ENCODE results near the gene SEMG2.

The SEMG2 gene, protein sequence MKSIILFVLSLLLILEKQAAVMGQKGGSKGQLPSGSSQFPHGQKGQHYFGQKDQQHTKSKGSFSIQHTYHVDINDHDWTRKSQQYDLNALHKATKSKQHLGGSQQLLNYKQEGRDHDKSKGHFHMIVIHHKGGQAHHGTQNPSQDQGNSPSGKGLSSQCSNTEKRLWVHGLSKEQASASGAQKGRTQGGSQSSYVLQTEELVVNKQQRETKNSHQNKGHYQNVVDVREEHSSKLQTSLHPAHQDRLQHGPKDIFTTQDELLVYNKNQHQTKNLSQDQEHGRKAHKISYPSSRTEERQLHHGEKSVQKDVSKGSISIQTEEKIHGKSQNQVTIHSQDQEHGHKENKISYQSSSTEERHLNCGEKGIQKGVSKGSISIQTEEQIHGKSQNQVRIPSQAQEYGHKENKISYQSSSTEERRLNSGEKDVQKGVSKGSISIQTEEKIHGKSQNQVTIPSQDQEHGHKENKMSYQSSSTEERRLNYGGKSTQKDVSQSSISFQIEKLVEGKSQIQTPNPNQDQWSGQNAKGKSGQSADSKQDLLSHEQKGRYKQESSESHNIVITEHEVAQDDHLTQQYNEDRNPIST

DNA sequence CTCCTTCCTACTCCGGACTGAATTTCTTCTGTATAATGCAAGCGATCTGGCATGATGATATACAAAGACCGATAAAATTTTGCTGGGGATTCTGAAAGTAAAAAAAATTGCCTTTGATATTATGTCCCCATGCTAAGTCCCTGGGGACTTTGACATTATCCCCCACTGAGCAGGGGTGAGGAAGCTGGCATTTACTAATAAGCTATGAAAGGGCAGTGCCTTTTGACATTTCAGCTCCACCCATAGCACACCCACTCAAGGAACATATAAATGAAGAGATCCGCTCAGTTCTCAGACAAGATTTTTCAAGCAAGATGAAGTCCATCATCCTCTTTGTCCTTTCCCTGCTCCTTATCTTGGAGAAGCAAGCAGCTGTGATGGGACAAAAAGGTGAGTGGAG is at the start of gene SEMG2:
Gene SEMG2, plus strand, starts transcription at position 298 of the 400 bp plus-strand sequence. Its CDS starts 17 bp downstream, at position 315.
- Histone ChIP-seq H3K36me3 (ENCODE audit: insufficient read depth, low read length) (no peaks in the 10 kb centered on the region), H2AFZ (ENCODE audit: low read length, unreplicated experiment) (no peak within 1 kb of the TSS), H3K4me1 (ENCODE audit: control insufficient read depth, insufficient read depth, low read length, unreplicated experiment) (no peaks in the 10 kb centered on the region), H3K27me3 (ENCODE audit: insufficient read depth, low read length) (peaks cover 78% of the 10 kb centered on the region), H3K4me3 (ENCODE audit: low read depth, low read length) (no peak within 1 kb of the TSS), H3K79me2 (ENCODE audit: control insufficient read depth, insufficient read depth, low read length, unreplicated experiment) (no peaks in the 10 kb centered on the region), H3K27ac (ENCODE audit: low read depth, low read length) (no peak within 1 kb of the TSS)

DNA sequence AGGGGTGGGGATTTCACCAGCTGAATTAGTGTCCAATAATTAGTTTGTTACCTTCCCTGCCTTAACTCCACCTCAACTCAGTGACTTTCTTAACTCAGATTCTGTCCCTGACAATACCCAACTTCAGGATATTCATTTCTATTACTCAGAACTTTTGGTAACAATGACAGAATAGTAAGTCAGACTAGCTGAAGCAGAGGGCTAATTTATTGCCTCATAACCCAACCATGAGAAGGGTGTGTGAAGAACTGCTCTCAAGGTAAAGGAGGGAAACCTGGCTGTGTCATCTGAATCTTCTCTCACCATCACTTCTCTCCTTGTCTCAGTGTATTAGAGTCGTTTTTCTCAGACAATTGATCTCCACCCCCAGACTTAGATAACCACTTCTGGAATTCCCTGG is 47.7 kb upstream of the SEMG2 start:
- no peak overlapping the region for H3K4me3 ChIP-seq (ENCODE audit: low read depth, low read length)
- no peak overlapping the region for H3K27ac ChIP-seq (ENCODE audit: low read depth, low read length)
- H3K79me2 ChIP-seq (ENCODE audit: control insufficient read depth, insufficient read depth, low read length, unreplicated experiment): no peaks in the 10 kb centered on the region

DNA sequence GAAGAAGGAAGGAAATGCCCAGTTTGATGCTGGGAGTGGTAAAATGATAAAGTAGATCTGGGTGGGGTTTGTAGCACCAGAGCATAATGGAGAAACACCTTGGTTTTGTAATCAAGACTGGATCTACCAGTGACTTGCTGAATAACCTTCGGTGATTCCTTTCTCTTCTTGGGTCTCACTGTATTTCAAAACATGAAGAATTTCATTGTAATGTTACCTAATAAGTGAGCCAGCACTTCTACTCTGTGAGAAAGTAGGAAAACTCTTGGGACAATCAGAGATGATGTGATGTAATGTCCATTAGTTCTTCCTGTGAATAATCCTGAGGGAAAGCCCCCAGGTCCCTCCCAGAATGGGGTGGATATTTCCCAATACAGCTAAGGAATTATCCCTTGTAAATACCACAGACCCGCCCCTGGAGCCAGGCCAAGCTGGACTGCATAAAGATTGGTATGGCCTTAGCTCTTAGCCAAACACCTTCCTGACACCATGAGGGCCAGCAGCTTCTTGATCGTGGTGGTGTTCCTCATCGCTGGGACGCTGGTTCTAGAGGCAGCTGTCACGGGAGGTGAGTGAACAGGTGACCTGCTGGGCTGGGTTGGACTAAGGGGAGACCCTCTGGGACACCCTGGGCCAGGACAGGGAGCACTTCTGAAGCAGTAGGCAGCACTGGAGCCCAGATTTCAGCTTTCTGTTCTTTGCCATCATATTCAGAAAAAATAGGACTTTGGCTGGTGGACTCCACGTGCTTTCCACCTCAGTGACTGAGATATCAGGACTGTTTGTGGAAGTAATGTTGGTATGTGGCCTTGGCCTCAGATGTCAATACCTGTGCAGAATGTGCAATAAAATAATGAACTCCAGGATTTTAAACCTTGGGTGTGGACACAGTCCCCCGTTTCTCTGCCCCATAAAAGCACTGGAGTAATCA is 46.5 kb upstream of the SEMG2 start, which contains the start of gene PI3:
Gene PI3, plus strand, starts transcription at position 469 of the 931 bp plus-strand sequence. Its CDS starts 21 bp downstream, at position 490.
- H3K27ac ChIP-seq (ENCODE audit: low read depth, low read length): no peak within 1 kb of the TSS
- H3K4me3 ChIP-seq (ENCODE audit: low read depth, low read length): no peak within 1 kb of the TSS
- H3K36me3 ChIP-seq (ENCODE audit: insufficient read depth, low read length): no peaks in the 10 kb centered on the region
- no peak within 1 kb of the TSS for H2AFZ ChIP-seq (ENCODE audit: low read length, unreplicated experiment)
- no peaks in the 10 kb centered on the region for H3K79me2 ChIP-seq (ENCODE audit: control insufficient read depth, insufficient read depth, low read length, unreplicated experiment)
- H3K4me1 ChIP-seq (ENCODE audit: control insufficient read depth, insufficient read depth, low read length, unreplicated experiment): no peaks in the 10 kb centered on the region
- peaks cover 42% of the 10 kb centered on the region for H3K27me3 ChIP-seq (ENCODE audit: insufficient read depth, low read length)

More for the DNA sequence above, 47.7 kb upstream of the SEMG2 start:
- Histone ChIP-seq H2AFZ (ENCODE audit: low read length, unreplicated experiment) (no peak overlapping the region), H3K27me3 (ENCODE audit: insufficient read depth, low read length) (peaks cover 54% of the 10 kb centered on the region), H3K4me1 (ENCODE audit: control insufficient read depth, insufficient read depth, low read length, unreplicated experiment) (no peaks in the 10 kb centered on the region), H3K36me3 (ENCODE audit: insufficient read depth, low read length) (no peaks in the 10 kb centered on the region)

DNA sequence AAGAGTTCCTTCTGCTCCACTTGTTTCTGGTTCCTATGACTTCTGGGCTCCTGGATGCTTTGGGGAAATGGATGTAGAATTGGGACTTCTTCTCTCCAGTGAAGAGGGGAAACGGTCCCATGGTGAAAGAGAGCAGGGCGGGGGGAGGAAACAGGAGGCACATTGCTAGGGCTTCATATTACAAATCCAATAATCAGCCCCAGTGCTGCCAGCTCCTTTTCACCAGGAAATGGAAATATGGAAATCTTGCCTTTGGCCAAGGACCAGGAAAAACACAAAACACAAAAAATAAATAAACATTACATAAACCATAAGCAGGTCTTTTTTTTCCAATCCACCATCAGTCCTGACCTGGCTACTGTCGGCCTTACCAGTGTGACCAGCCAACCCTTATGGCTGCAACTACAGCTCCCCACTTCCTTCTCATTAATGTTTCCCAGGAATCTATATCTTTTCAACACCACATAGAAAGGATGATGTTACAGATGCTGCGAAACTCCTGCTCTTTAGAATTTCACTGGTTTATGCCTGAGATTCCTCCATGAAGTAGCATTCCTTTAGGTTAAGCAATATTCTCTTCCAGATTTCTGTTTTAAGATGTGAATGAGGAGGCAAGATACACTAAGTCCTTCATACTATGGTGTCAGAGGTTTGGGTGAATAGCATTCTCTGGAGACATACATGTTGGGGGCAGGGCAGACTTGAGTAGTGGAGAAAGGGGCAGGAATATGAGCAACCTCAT is 44.5 kb upstream of the SEMG2 start:
- H3K27me3 ChIP-seq (ENCODE audit: insufficient read depth, low read length): peaks cover 27% of the 10 kb centered on the region
- H3K79me2 ChIP-seq (ENCODE audit: control insufficient read depth, insufficient read depth, low read length, unreplicated experiment): no peaks in the 10 kb centered on the region
- H2AFZ ChIP-seq (ENCODE audit: low read length, unreplicated experiment): no peak overlapping the region
- H3K4me3 ChIP-seq (ENCODE audit: low read depth, low read length): no peak overlapping the region
- no peak overlapping the region for H3K27ac ChIP-seq (ENCODE audit: low read depth, low read length)
- H3K4me1 ChIP-seq (ENCODE audit: control insufficient read depth, insufficient read depth, low read length, unreplicated experiment): no peaks in the 10 kb centered on the region
- H3K36me3 ChIP-seq (ENCODE audit: insufficient read depth, low read length): no peaks in the 10 kb centered on the region

DNA sequence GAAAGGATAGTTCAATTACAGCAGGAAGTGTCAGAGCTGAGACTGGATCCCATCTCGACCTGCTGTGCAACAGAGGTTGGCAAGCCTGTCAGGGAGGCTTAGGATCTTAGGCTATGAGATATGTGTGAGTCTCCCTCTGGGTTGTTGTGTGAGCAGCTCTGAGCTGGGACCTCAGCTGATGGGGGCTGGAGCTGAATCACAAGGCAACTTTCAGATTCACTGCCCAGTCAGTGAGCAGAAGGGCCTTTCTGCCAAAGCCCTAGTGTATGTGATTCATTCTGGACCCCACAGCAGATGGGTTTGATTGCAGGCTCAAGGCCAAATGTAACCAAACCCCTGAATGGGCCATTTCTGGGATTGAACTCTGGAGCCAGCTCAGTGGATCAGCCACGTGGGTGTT is 42.0 kb upstream of the SEMG2 start:
- Histone ChIP-seq H3K27me3 (ENCODE audit: insufficient read depth, low read length) (peaks cover 10% of the 10 kb centered on the region), H3K4me1 (ENCODE audit: control insufficient read depth, insufficient read depth, low read length, unreplicated experiment) (no peaks in the 10 kb centered on the region), H3K79me2 (ENCODE audit: control insufficient read depth, insufficient read depth, low read length, unreplicated experiment) (no peaks in the 10 kb centered on the region), H2AFZ (ENCODE audit: low read length, unreplicated experiment) (no peak overlapping the region), H3K4me3 (ENCODE audit: low read depth, low read length) (no peak overlapping the region), H3K36me3 (ENCODE audit: insufficient read depth, low read length) (no peaks in the 10 kb centered on the region), H3K27ac (ENCODE audit: low read depth, low read length) (no peak overlapping the region)

DNA sequence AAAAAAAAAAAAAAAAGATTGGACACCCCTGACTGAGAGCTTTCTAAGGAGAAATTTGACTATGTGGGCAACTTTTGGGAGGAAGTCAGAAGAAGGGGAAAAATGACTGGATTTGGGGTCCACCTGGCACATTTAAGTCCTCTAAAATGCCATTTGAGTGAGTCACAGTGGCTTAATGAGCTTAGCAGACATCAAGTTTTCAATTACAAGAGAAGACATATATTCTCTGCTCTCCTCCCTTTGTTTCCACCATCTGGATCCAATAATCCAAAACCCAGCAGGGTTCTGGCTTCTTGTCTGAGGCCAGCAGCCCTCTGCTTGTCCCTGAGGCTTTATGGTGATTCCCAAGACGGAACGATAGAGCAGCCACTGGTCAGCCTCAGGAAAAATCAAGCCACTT is 39.5 kb upstream of the SEMG2 start:
- Histone ChIP-seq H3K27ac (ENCODE audit: low read depth, low read length) (no peak overlapping the region), H3K27me3 (ENCODE audit: insufficient read depth, low read length) (peaks cover 15% of the 10 kb centered on the region)

DNA sequence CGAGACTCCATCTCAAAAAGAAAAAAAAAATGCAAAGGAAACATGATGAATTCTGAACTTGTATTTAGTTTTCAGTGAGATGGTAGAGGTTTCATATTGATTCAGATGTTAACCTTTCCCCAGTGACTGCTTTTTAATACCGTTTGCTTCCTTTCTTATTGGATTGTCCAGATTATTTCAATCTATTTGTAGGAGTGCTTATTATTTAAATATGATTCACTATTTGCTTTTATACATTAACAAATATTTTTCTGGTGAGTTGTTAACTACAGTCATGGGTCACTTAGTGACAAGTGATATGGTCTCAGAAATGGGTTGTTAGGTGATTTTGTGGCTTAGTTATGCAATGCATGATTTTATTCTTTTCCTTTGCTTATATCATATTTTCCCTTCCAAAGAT is 38.1 kb upstream of the SEMG2 start:
- Histone ChIP-seq H3K79me2 (ENCODE audit: control insufficient read depth, insufficient read depth, low read length, unreplicated experiment) (no peaks in the 10 kb centered on the region), H3K27me3 (ENCODE audit: insufficient read depth, low read length) (peaks cover 19% of the 10 kb centered on the region), H3K36me3 (ENCODE audit: insufficient read depth, low read length) (no peaks in the 10 kb centered on the region), H3K4me1 (ENCODE audit: control insufficient read depth, insufficient read depth, low read length, unreplicated experiment) (no peaks in the 10 kb centered on the region), H3K4me3 (ENCODE audit: low read depth, low read length) (no peak overlapping the region), H2AFZ (ENCODE audit: low read length, unreplicated experiment) (no peak overlapping the region), H3K27ac (ENCODE audit: low read depth, low read length) (no peak overlapping the region)

More for the DNA sequence above, 39.5 kb upstream of the SEMG2 start:
- no peaks in the 10 kb centered on the region for H3K79me2 ChIP-seq (ENCODE audit: control insufficient read depth, insufficient read depth, low read length, unreplicated experiment)
- H3K4me3 ChIP-seq (ENCODE audit: low read depth, low read length): no peak overlapping the region
- no peak overlapping the region for H2AFZ ChIP-seq (ENCODE audit: low read length, unreplicated experiment)
- no peaks in the 10 kb centered on the region for H3K4me1 ChIP-seq (ENCODE audit: control insufficient read depth, insufficient read depth, low read length, unreplicated experiment)
- no peaks in the 10 kb centered on the region for H3K36me3 ChIP-seq (ENCODE audit: insufficient read depth, low read length)

DNA sequence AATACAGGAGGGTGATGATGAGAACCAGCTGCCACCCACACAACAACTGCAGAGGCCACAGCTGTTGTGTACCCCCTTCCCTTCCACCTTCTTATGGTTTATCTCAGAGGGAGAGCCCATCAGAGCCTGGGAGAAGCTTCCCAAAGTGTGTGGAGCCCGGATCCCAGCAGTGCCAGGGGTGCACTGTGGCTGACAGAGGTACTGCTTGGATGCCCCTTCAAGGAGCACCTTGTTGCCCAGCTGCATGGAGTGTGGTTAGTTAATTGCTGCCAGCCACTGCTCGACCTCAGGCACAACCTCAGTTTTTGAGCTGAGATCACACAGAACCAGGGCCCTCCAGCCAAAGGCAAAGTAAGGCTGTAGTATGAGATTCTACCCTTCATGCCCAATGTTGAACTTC is 33.5 kb upstream of the SEMG2 start:
- H3K27me3 ChIP-seq (ENCODE audit: insufficient read depth, low read length): peaks cover 58% of the 10 kb centered on the region
- H3K4me1 ChIP-seq (ENCODE audit: control insufficient read depth, insufficient read depth, low read length, unreplicated experiment): no peaks in the 10 kb centered on the region
- H3K79me2 ChIP-seq (ENCODE audit: control insufficient read depth, insufficient read depth, low read length, unreplicated experiment): no peaks in the 10 kb centered on the region
- no peak overlapping the region for H2AFZ ChIP-seq (ENCODE audit: low read length, unreplicated experiment)
- no peak overlapping the region for H3K4me3 ChIP-seq (ENCODE audit: low read depth, low read length)
- no peak overlapping the region for H3K27ac ChIP-seq (ENCODE audit: low read depth, low read length)
- no peaks in the 10 kb centered on the region for H3K36me3 ChIP-seq (ENCODE audit: insufficient read depth, low read length)

DNA sequence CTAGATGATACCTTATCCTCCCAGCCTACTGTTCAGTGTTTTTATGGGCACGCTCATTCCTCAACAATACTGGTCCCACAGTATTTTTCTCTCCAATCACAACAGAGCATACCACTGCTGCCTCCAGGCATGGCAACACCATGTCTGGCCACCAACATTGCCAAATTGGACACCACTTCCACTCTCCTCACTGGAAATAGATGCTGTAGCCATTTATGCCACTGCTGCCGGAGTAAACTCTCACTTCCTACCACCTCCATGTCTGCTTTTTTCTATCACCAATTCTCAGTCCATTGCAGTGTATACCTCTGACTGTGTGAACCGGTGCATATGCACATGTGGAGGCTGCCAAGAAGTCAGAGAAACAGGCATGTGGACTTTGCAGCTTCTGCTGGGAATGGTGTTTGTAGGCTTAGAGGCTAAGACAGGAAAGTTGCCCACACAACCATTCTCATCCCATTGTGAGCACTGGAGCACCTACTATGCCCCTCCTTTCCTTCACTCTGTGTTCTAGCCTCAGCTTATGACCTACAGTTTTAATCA is 32.0 kb upstream of the SEMG2 start:
- no peaks in the 10 kb centered on the region for H3K4me1 ChIP-seq (ENCODE audit: control insufficient read depth, insufficient read depth, low read length, unreplicated experiment)
- H3K79me2 ChIP-seq (ENCODE audit: control insufficient read depth, insufficient read depth, low read length, unreplicated experiment): no peaks in the 10 kb centered on the region
- H3K27ac ChIP-seq (ENCODE audit: low read depth, low read length): no peak overlapping the region
- no peak overlapping the region for H3K4me3 ChIP-seq (ENCODE audit: low read depth, low read length)
- H3K27me3 ChIP-seq (ENCODE audit: insufficient read depth, low read length): peaks cover 70% of the 10 kb centered on the region
- no peaks in the 10 kb centered on the region for H3K36me3 ChIP-seq (ENCODE audit: insufficient read depth, low read length)
- H2AFZ ChIP-seq (ENCODE audit: low read length, unreplicated experiment): no peak overlapping the region

DNA sequence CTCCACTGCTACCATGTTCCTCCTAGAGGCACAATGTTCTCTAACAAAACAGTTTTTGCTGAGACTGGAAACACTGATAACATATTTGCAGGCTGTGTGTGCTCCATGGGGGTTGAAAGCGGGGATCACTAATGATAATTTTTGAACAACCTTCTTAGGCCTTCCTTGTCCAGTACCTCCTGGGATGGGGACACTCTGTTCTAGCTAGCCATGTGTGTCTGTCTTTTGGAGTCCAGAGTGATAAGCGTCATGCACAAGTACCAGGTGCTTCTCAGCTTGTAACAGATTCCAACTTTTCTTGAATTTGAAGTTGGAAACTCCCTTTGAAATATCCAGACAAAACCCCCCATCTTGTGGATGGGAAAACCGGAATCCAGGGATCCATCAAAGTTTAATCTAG is 31.3 kb upstream of the SEMG2 start:
- no peak overlapping the region for H3K4me3 ChIP-seq (ENCODE audit: low read depth, low read length)
- H3K79me2 ChIP-seq (ENCODE audit: control insufficient read depth, insufficient read depth, low read length, unreplicated experiment): no peaks in the 10 kb centered on the region
- no peak overlapping the region for H3K27ac ChIP-seq (ENCODE audit: low read depth, low read length)
- no peaks in the 10 kb centered on the region for H3K4me1 ChIP-seq (ENCODE audit: control insufficient read depth, insufficient read depth, low read length, unreplicated experiment)
- no peaks in the 10 kb centered on the region for H3K36me3 ChIP-seq (ENCODE audit: insufficient read depth, low read length)
- H2AFZ ChIP-seq (ENCODE audit: low read length, unreplicated experiment): no peak overlapping the region
- H3K27me3 ChIP-seq (ENCODE audit: insufficient read depth, low read length): peaks cover 72% of the 10 kb centered on the region

Data from ACC112 (cell line).